NCI-H748 treated with DMSO at 0.1 percent for 48 hours (cell line): ENCODE measurements around the gene PDGFA.
A peak's percentile ranks its signal among the peaks of the same experiment; 100 is the strongest.

Experiments used
- DNase-seq: peaks from one replicate; lab custom pipeline; 2025; lab: John Stamatoyannopoulos, UW

The PDGFA gene

DNA sequence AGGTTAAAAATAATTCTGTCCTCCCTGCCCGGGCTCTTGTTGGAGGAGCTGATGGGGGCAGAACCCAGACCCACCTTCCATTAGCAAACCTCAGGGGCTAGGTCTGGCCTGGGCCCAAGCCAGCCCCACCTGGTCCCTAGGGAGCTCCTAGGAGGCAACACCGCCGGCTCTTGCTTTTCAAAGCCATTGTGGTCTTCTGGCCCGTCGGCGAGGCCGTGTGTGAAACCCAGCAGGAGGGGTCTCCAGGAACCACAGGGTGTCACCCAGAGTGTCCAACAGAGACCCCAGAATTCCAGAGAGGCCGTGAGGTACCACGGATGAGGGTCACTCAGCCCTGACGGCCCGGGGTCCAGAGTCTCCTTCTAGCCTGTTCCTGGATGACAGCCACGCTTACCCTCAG is 16.6 kb upstream of the PDGFA start:
- no peak for DNase-seq

DNA sequence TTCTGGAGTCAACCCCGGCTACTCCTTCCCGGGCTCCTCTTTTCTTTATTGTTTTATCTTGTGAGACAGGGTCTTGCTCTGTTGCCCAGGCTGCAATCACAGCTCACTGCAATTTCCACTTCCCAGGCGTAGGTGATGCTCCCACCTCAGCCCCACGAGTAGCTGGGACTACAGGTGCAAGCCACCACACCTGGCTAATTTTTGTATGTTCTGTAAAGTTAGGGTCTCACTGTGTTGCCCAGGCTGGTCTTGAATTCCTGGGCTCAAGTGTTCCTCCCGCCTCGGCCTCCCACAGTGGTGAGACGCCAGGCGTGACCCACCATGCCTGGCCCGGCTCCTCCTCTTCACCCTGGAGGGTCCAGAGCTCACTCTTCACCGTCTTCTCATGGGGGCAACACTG is 15.3 kb upstream of the PDGFA start:
- DNase-seq, result no peak

DNA sequence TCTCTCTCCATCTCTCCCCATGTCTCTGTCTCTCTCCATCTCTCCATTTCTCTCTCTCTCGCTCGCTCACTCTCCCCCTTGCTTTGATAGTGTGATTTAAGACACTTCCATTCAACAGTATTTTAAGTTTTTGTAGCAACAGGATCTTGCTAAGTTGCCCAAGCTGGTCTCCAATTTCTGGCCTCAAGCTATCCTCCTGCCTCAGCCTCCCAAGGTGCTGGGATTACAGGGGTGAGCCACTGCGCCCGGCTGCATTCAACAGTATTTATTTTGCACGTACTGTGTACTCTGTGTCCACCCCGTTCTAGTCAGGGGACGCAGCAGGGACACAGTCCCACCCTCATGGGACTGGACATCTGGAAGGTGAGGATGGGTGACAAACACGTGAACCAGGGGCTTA is 14.4 kb upstream of the PDGFA start:
- DNase-seq, result no peak

DNA sequence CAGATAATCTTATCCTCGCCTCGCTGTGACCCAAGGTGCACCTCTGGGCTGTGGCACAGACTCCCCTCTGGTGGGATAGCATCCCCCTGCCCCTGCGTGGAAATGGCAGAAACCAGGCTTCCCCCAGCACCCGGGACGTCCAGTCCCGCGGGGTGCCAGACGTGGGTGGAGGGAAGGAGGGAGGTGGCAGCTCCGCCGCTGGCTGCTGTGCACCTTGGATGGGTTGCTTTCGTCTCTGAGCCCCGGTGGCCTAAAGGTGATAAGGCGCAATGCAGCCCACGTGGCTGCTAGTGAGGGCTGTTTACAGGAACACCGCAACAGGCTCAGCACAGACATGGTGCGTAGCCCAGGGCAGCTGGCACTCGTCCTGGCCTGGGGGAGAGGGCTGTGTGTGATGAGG is 13.6 kb upstream of the PDGFA start:
- no peak for DNase-seq

DNA sequence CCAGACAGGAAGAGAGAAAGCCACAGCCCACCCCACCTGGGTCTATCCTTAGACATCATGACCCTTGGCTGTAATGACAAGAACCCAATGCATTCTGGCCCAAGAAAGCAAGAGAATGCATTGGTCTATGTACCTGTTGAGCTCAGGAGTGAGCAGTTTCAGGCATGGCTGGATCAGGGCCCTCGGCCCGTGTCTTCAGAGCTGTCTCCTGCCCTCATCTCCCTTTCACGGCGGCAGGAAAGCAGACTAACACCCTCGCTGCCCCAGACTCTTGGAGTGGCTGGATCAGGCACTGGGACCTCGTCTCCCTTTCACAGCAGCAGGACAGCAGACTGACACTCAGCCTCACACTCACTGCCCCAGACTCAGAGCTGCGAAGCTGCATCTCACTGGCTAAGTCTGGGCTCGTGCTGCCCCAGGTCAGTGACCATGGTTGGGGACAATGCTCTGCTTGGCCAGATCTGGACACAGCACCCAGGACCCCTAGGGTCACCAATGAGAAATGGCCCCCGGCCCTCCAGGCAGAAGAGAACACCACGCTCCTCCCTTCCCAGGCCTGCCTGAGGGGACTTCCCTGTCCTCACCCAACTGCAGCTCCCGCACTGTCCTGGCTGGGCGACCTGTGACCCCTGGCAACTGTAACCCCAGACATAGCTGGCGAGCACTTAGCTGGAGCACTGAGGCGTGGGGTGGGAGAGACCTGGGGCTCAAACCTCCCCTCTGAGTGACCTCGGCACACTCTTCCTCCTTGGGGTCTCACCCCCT is 12.9 kb upstream of the PDGFA start:
- no peak for DNase-seq

DNA sequence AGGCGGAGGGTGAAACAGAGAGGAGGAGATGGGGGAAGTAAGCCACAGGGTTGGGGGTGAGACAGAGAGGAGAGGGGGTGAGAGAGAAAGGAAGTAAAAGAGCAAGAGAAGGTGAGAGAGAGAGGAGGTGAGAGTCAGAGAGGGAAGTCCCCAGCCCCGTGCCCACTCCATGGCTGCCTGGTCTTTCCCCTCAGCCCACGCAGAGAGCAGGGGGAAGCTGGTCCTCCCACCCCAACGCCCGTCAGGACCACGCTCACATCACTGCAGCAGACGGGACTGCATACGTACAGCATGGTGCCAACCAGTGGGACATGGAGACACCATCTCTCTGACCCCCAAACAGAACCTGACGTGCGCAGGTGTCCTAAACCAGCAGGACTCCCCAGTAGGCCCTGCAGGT is 12.1 kb upstream of the PDGFA start:
- DNase-seq, result no peak

DNA sequence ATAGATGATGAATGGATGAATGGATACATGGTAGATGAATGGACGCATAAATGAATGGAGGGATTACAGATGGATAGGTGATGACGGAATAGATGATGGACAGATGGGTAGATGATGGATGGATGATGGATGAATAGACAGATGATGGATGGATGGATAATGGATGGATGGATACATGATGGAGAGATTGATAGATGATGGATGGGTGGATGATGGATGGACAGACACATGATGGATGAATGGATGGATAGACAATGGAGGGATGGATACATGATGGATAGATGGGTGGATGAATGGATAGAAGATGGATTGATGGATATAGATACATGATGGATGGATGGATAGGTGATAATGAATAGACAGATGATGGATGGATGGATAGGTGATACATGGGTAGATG is 8.8 kb upstream of the PDGFA start:
- no peak for DNase-seq

DNA sequence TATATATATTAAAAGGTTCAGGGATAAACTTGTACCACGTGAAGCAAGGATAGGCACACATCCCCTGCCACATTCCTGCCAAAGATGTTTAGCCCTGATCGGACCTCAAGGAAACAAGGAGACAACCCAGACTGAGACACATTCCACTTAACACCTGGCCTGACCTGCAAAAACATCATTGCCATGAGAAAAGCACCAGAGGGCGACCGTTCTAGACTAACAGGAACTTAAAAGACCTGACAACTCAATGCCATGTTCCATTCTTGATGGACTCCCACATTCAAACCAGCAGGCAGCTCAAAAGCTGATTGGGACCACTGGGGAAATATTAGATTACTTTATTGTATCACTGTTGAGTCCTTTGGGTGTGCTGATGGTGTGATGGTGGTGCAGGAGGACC is 8.1 kb upstream of the PDGFA start:
- no peak for DNase-seq

DNA sequence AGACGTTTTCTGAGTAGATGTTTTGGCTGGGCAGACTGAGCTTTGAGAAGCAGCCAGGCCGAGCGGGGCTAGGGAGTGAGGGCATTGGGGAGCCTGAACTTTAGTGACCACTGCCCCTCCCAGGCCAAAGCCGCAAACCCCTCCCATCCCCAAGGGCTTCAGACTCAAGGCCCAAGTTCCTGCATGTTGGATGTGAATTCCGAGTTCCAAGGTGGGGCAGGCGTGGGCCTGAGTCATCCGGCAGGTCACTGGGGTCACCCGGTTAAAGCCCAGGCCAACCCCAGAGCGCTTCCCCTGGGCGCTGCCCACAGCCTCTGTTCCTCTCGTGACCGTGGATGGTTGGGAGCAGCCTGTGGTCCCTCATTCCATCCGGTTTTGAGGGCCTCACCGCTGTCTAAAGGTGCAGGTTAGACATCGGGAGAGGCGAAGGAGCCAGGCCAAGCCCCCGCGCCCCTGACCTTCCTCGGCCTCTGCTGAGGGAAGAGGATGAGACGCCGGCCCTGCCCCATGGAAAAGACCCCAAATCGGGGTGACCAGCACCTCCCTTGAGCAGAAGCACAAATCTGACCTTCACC is 6.9 kb upstream of the PDGFA start:
- DNase-seq, result no peak

DNA sequence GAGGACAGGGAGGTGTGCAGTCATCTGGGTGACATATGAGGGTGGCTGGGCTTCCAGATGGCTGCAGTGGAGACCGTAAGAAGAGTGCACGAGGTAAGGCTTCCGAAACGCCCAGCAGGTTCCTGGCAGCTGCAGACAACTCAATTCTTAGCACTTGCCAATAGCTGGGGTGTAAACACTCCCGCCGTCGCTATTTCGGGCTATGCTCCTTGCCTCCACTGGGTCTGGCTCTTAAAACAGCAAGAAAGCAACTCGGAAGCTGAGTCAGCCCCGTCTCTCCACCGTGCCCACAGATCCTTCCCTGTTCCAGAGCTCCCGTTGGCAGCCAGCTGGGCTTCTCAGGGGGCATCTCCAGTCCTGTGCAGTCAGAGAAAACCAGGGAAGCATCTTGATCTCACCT is 6.1 kb upstream of the PDGFA start:
- DNase-seq, result no peak

DNA sequence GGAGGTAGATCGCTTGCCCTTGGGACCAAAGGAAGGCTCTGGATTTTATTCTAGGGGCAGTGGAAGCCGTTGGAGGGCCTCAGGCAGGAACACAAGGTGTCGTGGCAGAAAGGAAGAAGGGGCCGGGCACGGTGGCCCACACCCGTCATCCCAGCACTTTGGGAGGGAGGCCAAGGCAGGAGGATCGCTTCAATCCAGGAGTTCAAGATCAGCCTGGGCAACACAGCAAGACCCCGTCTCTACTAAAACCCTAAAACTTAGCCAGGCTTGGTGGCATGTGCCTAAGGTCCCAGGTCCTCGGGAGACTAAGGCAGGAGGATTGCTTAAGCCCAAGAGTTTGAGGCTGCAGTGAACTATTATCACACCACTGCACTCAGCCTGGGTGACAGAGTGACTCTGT is 5.2 kb upstream of the PDGFA start:
- no peak for DNase-seq

DNA sequence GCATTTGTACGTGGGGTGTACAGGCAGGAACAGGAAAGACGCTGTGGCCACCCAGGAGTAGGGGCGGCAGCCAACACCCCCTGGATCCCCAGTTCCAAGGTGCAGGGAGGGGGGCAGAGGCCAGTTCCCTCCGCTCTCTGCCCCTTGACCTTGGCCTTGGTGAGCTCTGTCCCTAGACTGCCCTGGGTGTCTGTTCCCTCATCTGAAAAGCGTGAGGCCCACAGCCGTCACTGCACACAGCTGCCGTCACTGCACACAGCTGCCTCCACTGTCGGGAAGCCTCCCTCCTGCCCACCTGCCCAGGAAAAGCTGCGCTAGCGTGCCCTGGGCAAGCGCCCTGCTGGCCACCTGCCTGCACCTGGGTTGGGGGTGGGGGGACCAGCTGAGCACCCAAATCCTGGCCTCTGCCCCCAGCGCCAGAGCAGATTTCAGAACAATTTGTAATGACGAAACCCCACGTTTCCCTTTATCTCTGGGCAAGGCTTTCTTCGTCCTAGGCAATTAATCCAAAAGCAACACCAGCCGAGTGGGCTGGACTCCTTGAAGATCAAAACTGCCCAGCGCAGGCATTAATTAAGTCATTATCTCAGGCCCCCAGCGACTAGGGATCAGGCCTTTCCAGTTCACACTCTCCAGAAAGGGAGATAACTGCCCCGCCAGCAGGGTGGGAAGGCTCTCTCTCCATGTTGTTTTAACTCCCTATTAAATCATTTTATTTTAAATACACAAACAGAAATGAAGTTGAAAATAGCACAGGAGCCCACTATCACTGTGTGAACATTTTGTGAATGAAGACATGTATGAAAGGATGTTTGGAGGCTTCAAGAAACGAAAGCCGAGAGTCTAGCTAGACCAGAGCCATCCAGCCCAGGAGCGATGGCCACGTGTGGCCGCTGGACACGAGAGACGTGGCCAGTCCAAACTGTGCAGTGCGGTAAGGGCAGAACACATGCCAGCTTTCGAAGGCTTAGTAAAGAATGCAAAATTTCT is 4.0 kb upstream of the PDGFA start:
- no peak for DNase-seq

DNA sequence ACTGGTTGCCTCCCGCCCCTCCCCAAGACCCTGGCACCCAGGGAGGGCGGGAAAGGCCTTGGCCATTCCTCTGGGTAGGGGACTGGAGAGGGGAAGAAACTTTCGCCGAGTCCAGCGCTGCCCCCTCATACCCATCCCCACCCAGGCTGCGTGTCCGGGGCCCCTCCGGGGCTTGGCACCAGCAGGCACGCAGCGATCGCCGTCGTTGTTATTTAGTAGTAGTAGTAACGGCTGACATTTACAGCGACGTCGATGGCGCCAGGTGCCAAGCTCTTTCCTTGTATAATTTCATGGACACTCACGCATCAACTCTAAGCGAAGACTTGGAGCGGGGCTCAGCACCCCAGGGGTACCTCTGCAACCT is 3.3 kb upstream of the PDGFA start:
- DNase-seq, result no peak

DNA sequence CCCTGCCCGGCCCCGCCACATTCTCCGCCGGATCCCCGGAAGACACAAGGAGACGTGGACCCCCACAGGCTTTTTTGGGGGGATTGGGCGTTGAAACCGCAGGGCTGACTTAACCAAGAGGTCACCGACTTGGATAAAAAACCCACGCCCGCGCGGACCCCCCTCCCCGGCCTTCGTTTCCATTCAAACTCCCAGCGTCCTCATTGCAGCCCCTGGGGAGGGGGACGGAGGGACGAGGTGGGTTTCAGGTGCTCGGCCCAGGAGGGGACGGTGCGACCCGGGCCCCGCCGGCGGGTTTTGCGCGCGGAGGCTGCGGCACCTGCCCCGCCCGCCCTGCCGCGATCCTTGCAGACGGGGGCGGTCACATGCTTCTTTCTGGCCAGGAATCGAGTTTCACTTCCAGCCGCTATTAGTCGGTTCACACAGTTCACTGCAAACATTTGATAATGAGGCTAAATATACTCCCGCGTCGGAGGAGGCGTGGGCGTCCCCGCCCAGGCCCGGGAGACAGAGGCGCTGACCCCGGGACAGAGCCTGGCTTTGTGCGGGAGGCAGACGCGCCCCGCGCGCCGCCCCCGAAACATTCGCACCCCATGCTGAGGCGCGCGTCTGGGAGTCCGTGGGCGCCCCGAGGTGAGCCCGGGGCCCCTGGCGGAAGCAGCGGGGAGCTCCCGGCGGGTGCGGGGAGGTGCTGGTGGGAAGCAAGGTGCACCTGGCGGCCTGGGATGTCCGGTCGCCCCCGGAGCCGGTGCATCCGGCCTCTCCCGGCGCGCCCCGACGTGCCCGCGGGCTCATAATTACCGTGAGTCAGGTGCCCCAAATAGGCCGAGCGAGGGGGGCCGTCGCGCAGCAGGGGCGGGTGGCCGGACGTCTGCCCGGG is 2.7 kb upstream of the PDGFA start:
- peak; percentile 26 for DNase-seq

DNA sequence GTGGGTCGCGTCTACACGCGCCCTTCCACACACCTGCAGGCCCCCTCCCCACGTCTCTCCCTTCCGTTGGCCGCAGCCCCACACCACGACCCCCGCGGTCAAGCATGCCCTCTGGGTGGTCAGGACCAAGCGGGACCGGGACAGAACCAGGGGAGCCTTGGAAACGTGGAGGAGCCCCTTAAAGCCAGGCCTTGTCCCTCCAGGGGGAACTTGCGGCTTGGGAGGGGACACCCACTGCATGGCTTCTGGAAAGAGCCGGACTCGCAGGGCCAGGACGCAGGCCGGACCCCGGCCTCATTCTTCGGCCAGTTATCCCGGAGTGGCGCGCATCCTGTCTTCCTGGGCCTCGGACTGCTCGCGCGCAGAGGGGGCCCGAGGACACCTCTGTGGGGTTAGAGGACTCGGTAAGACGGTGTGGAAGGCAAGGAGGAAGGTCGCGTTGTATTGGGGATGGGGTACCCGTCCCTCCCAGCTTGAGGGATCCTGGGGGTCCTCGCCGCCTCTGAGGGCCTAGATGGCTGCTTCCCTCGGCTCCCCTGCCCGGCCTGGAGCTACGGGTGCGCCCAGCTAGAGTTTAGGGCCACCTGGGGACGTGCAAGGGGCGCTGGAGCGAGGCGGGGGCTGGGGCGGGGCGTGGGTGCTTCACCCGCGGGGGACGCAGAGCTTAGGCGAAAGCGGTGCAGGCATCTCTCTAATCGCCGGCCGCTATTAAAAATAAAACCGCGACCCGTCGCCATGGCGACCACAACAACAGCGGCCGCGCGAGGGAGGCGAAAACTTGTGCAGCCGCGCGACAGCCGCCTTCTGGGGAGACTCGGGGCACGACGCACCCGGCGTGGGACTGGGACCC is 1.8 kb upstream of the PDGFA start:
- DNase-seq, result peak; percentile 29

DNA sequence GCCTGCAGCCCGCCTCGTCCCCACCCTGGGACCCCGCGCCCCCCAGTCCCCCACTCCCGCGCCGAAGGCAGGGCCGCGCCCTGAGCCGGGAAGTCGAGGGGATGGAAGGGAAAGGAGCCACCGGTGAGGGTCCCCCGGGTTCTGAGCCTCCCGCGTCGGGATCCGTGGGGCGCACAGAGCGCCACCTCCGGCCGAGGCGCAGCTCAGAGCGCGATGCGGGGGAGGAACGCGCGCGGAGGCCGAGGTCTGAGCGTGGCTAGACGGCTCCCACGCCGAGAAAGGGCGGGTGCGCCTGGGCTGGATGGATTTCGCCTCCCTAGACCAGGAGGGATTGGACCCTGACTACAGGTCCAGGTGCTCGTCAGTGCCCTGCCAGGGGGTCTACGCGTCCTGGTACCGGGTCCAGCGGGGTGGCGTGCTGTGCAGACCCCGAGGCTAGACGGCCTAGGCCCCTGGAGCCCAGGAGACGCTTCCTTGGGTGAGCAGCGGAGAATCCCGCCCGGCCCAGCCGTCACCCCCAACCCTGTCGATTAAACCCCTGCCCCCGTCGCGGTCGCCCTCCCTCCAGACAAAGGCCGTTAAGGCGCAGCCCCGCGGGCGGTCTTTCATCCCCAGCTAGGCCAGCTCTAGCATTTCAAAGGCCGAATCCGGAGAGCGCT is 986 bp upstream of the PDGFA start:
- no peak for DNase-seq

DNA sequence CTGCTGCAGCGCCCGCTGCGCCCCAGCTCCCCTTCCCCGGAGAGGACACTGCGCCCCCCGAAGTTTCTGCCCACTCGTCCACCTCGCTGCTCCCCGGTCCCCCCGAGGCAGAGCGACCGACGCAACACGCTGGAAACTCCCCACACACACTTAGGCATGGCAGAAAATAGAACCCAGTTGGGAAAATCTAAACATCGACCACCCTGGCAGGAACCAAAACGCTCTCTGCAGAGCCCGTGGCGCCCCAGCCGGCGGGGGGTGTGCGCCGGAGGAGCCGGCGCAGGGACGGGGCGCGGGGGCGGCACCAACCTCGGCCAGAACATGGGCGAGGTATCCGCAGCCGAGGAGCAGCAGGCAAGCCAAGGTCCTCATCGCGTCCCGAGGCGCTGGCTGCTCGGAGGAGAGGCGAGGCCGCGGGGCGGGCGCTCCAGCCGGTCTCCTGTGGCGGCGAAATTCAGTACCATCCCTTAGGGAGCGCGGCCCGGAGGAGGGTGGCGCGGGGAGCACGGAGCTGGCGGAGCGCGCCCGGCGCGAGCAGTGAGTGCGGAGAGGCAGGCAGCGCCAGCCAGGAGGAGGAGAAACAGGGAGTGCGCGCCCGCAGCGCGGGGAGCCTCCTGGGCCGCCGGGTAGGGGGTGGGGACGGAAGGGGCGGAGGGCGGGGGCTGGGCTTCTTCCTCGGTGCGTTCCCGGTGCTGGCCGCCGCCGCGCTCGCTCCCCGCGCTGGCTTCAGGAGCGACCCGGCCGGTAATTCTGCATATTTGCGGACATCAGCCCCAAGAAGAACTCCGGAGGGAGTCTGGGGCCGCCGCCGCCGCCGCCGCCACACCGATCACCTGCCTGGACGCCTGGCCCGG is 789 bp downstream of the PDGFA start:
- DNase-seq, result peak; percentile 52

DNA sequence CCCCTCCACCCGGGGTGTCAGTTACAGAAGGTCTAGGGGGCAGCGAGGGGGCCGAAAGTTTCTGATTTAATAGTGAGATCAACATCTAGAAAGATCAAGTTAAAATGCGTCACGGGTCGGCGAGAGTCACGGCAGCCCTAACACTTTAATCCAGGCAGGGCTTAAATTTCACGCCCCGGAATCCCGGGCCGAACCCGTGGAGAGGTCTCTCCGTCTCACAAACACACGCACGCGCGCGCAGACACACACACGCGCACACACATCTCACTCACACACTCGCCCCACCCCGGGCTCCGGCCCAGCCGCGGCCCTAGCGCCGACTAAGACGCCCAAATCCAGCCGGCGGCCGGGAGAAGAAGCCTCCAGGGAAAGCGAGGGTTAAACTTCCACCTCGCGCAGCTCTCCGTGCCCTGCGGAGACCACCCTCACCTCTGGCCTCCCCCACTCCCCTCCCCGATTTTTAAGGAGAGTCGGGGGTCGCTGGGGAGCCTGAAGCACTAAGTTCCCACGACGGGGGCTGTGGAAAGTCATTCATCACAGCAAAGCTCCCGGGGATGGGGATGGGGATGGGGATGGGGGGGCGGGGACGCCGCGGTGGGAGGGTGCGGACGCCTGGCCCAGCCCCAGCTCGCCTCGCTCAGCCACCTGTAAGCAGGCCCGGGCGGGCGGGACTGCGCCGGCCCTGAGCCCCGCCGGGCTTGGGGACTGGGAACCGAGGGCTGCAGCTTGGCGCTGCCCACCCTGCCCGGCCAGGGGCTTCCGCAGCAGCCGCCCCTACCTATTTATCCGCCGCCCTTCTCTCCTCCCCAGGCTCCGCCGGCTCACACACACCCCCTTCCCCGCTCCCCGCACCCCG is 1.6 kb downstream of the PDGFA start:
- DNase-seq, result no peak
